Uterus (tissue), 2 donors: ENCODE data around the gene RPS5.

Experiments
- POLR2A ChIP-seq, 2 donors: fragments of 450-650 bp; IDR thresholded peaks; one replicate each; pipeline ENCODE4 v1.6.1; 2016; ENCODE audit warnings: antibody characterized with exemption in 2 of 2, mild to moderate bottlenecking in 1 of 2, moderate library complexity in 1 of 2
- TF ChIP-seq, protein P1 (sequence below), 4 experiments: fragments of 200-600 bp in 2 of 4; fragments of 450-650 bp in 2 of 4; sonication (generic) in 2 of 4; IDR thresholded peaks; one replicate each; pipeline ENCODE4 v1.5.1; 2016 to 2019; ENCODE audit warnings: antibody characterized with exemption in 4 of 4, mild to moderate bottlenecking in 2 of 4, moderate library complexity in 1 of 4

DNA sequence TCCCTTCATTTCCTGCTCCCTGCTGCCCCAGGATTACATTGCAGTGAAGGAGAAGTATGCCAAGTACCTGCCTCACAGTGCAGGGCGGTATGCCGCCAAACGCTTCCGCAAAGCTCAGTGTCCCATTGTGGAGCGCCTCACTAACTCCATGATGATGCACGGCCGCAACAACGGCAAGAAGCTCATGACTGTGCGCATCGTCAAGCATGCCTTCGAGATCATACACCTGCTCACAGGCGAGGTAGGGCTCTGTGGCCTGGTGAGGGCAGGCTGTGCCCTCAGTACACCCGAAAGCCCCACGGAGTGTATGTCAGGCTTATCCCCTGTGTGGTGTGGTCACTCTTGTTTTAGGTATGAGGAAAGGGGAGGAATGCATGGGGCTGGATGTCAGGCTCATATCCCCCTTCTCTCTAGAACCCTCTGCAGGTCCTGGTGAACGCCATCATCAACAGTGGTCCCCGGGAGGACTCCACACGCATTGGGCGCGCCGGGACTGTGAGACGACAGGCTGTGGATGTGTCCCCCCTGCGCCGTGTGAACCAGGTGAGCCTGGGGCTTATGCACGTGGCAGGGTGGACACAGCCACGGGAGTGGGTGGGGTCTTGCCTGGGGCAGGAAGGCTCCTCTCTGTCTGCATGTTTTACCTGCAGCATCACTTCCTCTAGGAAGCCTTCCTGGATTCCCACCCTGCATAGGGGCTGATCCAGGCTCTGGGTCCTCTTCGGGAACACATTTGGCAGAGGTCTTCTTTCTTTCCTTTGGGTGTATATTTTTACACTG lies 6.1 kb downstream of the RPS5 start:
- TF ChIP-seq, protein P1, sequence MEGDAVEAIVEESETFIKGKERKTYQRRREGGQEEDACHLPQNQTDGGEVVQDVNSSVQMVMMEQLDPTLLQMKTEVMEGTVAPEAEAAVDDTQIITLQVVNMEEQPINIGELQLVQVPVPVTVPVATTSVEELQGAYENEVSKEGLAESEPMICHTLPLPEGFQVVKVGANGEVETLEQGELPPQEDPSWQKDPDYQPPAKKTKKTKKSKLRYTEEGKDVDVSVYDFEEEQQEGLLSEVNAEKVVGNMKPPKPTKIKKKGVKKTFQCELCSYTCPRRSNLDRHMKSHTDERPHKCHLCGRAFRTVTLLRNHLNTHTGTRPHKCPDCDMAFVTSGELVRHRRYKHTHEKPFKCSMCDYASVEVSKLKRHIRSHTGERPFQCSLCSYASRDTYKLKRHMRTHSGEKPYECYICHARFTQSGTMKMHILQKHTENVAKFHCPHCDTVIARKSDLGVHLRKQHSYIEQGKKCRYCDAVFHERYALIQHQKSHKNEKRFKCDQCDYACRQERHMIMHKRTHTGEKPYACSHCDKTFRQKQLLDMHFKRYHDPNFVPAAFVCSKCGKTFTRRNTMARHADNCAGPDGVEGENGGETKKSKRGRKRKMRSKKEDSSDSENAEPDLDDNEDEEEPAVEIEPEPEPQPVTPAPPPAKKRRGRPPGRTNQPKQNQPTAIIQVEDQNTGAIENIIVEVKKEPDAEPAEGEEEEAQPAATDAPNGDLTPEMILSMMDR (IDR thresholded peaks at IDR 0.05), result no peak
- no peak for TF ChIP-seq POLR2A (IDR thresholded peaks at IDR 0.05)
